22Rv1 (cell line): ENCODE results near the gene KCNK10.

Source experiments
- H3K27ac ChIP-seq: fragments of 450-650 bp; 2 replicates; pipeline ENCODE4 v1.5.1; 2017
- CTCF ChIP-seq: fragments of 450-650 bp; IDR thresholded peaks from 2 replicates; pipeline ENCODE4 v1.5.1; 2017; ENCODE audit warnings: mild to moderate bottlenecking
- ZFX ChIP-seq: fragments of 450-650 bp; IDR thresholded peaks from 2 replicates; pipeline ENCODE4 v1.6.1; 2017; ENCODE audit warnings: antibody characterized with exemption, borderline replicate concordance

The KCNK10 gene

GRCh38 chr14:88199882-88200281, 123.2 kb downstream of the KCNK10 start:
- no peak overlapping the region for H3K27ac ChIP-seq
- TF ChIP-seq ZFX: no peak
- no peak for TF ChIP-seq CTCF

GRCh38 chr14:88198446-88198845, 124.6 kb downstream of the KCNK10 start:
- TF ChIP-seq ZFX (no peak), CTCF (no peak)
- H3K27ac ChIP-seq: no peak overlapping the region

DNA sequence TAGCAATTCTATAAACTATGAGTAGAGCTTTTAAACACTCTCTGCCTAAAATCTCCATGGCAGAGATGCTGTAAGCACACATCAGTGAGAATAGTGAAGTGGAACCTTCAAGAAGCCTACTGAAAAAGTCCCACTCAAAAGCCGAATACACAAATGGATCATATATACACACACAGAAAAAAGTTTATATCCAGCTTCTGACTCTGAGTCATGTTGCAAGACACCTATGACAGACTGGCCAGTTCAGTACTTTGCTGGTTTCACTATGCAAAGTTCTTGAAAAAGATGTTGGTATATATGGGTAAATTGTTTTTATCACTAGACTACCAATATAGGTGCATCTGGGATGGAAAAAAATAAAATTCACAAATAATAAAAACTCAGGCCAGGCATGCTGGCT, 126.1 kb downstream of the KCNK10 start:
- H3K27ac ChIP-seq: no peak overlapping the region
- TF ChIP-seq ZFX (no peak), CTCF (no peak)

DNA sequence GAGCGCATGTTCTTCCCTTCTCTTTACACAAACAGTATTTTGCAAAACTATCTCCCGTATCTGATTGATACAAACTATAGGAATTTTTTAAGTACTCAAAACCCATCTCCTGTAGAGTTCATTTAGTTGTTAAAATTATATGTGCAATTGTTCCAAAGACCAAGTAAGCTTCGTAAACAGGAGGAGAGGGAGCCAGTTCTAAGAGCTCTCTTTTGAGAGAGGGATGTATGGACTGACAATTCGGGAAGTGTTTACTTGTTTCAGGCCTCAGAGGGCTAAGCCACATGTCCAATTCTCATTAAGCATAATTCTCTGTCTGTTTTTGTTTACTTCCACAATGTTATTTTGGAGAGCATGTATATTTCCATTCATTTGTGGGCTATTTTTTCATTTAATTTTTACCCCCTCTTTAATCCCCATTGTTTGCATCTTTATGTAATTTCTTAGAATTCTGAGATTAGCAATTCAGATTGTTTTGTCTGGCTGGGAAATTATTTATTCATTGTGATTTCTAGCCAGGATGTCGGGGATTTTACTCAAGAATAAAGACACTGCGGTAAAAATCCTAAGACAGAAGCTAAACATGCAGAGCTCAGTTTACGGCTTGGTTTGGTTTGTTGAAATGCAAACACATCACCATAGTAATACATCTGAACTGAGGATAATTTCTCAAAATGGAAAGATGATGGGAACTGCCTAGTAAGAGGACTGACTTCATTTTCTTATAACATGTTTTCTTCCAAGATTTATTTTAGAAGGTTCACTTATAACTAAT, 126.8 kb downstream of the KCNK10 start:
- TF ChIP-seq CTCF (no peak), ZFX (no peak)
- H3K27ac ChIP-seq: no peak overlapping the region

- TF ChIP-seq CTCF (no peak), ZFX (no peak)
- no peak overlapping the region for H3K27ac ChIP-seq
These were observed 127.4 kb downstream of the KCNK10 start for GRCh38 chr14:88195676-88196075.

- TF ChIP-seq ZFX: no peak
- TF ChIP-seq CTCF: no peak
- no peak overlapping the region for H3K27ac ChIP-seq
These were observed 128.5 kb downstream of the KCNK10 start for GRCh38 chr14:88194531-88194930.

DNA sequence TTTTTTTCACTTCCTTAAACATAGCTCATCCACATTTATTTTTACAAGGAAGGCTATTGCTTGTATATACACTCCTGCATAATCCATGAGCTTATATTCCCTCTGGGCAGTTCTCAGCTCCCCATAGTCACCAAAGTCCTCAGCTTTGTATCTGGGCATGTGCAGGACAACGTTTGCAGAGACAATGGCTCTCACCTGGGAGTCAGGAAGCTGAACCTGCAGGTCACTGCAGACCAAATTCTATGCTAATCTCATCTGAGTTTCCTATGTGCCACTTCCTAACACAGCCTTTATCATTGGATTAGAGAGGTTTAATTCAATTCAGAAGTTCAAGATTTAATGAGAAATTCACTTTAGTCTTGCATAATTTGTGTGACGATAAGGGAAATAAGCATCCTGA, 131.5 kb downstream of the KCNK10 start:
- H3K27ac ChIP-seq: no peak overlapping the region
- TF ChIP-seq CTCF: no peak
- no peak for TF ChIP-seq ZFX
